H1 (cell line): ENCODE measurements around the gene SHISA9. TPM values are rescaled to one million over a fixed set of nuclear protein-coding genes. Genes with fewer than 3 reads are reported as not detected.

Experiments
- ATF3 ChIP-seq: IDR thresholded peaks from 2 replicates; pipeline ENCODE4 v1.6.1; 2011; ENCODE audit warnings: low read depth, mild to moderate bottlenecking, low read length; ENCODE audit not compliant: insufficient read depth
- BACH1 ChIP-seq: IDR thresholded peaks from 2 replicates; pipeline ENCODE4 v1.6.1; 2012; ENCODE audit warnings: low read length, improper control_type of control experiment
- polyA plus RNA-seq, 7 experiments: library from polyadenylated mRNA; depleted of rRNA in 3 of 7; stranded (reverse) in 5 of 7; unstranded in 2 of 7; fragments of >200 nt in 5 of 7; fragments of 200-250 nt in 2 of 7; gene quantifications; 1 replicate in 5 of 7; 2 replicates in 1 of 7; 4 replicates in 1 of 7; pipeline versions ENCODE4 v1.2.1 to v1.2.3, GENCODE V29; 2011 to 2013; ENCODE audit warnings: missing spikeins in 2 of 7, mixed read lengths in 2 of 7
- total RNA-seq: library from RNA; stranded (reverse); fragmentation: NEBNext Ultra II Directional; extraction: Animal tissue kit (Norgen Biotek cat#: 25700); gene quantifications from 2 replicates; pipeline ENCODE4 v1.2.1, GENCODE V29; 2021

SHISA9 gene
- total and polyA plus RNA-seq, 2 of the 8 experiments (the other 6 are each of a cell fraction or from before 2014, with no cell fraction given), result 25.6 to 39.8 TPM

- TF ChIP-seq ATF3 (no peak), BACH1 (no peak)
- TF ChIP-seq, all 59 proteins: peak for 0
Measured at GRCh38 chr16:13042291-13042685, 140.9 kb downstream of the SHISA9 start (continued).
